Hepatocyte (in vitro differentiated cells): ENCODE measurements around the gene TUBA1B. TPM values are rescaled to one million over a fixed set of nuclear protein-coding genes. Genes with fewer than 3 reads are reported as not detected.

Source experiments
- DNase-seq: peaks from one replicate; pipeline ENCODE4 v3.0.0-alpha.2; 2016; ENCODE audit warnings: low spot score
- H2AFZ ChIP-seq: fragments of 200-600 bp; sonication (generic); 2 replicates; pipeline ENCODE4 v1.6.0; 2016; ENCODE audit warnings: antibody characterized with exemption, mild to moderate bottlenecking
- H3K27ac ChIP-seq: fragments of 200-600 bp; sonication (generic); 2 replicates; pipeline ENCODE4 v1.5.1; 2016; ENCODE audit warnings: mild to moderate bottlenecking
- H3K27me3 ChIP-seq: fragments of 200-600 bp; sonication (generic); 2 replicates; pipeline ENCODE4 v1.6.1; 2016
- H3K36me3 ChIP-seq: fragments of 200-600 bp; sonication (generic); replicated peaks from 2 replicates; pipeline ENCODE4 v1.5.1; 2016; ENCODE audit warnings: low read depth; ENCODE audit not compliant: insufficient read depth
- H3K4me1 ChIP-seq: fragments of 200-600 bp; sonication (generic); 2 replicates; pipeline ENCODE4 v1.5.1; 2016; ENCODE audit warnings: mild to moderate bottlenecking, moderate library complexity; ENCODE audit not compliant: insufficient read depth
- H3K4me2 ChIP-seq: fragments of 200-600 bp; sonication (generic); 2 replicates; pipeline ENCODE4 v1.6.0; 2016
- H3K4me3 ChIP-seq: fragments of 200-600 bp; sonication (generic); 2 replicates; pipeline ENCODE4 v1.5.1; 2016; ENCODE audit warnings: mild to moderate bottlenecking
- H3K79me2 ChIP-seq: fragments of 200-600 bp; sonication (generic); 2 replicates; pipeline ENCODE4 v1.6.0; 2017; ENCODE audit warnings: mild to moderate bottlenecking
- H3K9me2 ChIP-seq: fragments of 200-600 bp; sonication (generic); replicated peaks from 2 replicates; pipeline ENCODE4 v1.6.0; 2017; ENCODE audit warnings: mild to moderate bottlenecking; ENCODE audit not compliant: insufficient read depth
- H3K9me3 ChIP-seq: fragments of 200-600 bp; sonication (generic); 2 replicates; pipeline ENCODE4 v1.5.1; 2016; ENCODE audit warnings: low read depth, mild to moderate bottlenecking
- H4K20me1 ChIP-seq: fragments of 200-600 bp; sonication (generic); 2 replicates; pipeline ENCODE4 v1.6.0; 2016; ENCODE audit warnings: mild to moderate bottlenecking; ENCODE audit not compliant: insufficient read depth, poor library complexity, severe bottlenecking
- EZH2 ChIP-seq: fragments of 200-600 bp; sonication (generic); IDR thresholded peaks from 2 replicates; pipeline ENCODE4 v1.6.1; 2016; ENCODE audit warnings: antibody characterized with exemption, mild to moderate bottlenecking, borderline replicate concordance
- EZH2phosphoT487 ChIP-seq: fragments of 200-600 bp; sonication (generic); IDR thresholded peaks from one replicate; pipeline ENCODE4 v1.6.1; 2018; ENCODE audit warnings: antibody characterized with exemption, mild to moderate bottlenecking, low read depth, moderate library complexity; ENCODE audit not compliant: unreplicated experiment, severe bottlenecking
- WGBS: methylation state at CpG from one replicate; pipeline ENCODE4 v1.1.6; 2016; ENCODE audit warnings: low lambda C conversion rate; ENCODE audit errors: missing lambda C conversion rate; 5-methylcytosine and 5-hydroxymethylcytosine counted together
- polyA plus RNA-seq: library from polyadenylated mRNA; unstranded; fragments of >200 nt; fragmentation: Nextera tagmentation; extraction: Ambion mirVana; gene quantifications from 2 replicates; pipeline ENCODE4 v1.2.1, GENCODE V29; 2016
- total RNA-seq: library from RNA; depleted of rRNA; stranded (reverse); fragments of >200 nt; gene quantifications from 2 replicates; pipeline ENCODE4 v1.2.3, GENCODE V29; 2014
- TF ChIP-seq, protein P1 (sequence below): fragments of 200-600 bp; sonication (generic); IDR thresholded peaks from 2 replicates; pipeline ENCODE4 v1.5.1; 2016; ENCODE audit warnings: antibody characterized with exemption, mild to moderate bottlenecking; ENCODE audit not compliant: poor library complexity

Gene TUBA1B
- total and polyA plus RNA-seq, 2 experiments from 2014 or later, result 558 to 652 TPM

DNA sequence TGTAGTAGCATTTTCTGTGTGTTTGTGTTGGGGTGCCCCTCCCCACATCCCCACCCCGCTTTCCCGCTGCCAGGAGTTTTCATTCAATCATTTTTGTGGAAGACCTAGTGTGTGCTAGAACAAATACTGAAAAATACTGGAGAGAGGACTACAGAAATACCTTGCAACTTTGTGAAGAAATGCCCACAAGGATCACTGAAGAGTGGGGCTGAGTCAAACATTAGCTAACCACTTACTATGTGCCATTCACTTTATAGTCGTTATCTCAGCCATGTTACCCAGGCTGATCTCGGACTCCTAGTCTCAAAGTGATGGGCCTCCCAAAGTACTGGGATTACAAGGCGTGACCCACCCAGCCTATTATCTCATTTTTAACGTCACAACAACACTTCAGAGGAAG is 20.0 kb downstream of the TUBA1B start:
- no peak for DNase-seq
- H3K27ac ChIP-seq, result peak overlapping the region; percentile 56
- no peaks in the 10 kb centered on the region for H3K27me3 ChIP-seq
- TF ChIP-seq, protein P1, sequence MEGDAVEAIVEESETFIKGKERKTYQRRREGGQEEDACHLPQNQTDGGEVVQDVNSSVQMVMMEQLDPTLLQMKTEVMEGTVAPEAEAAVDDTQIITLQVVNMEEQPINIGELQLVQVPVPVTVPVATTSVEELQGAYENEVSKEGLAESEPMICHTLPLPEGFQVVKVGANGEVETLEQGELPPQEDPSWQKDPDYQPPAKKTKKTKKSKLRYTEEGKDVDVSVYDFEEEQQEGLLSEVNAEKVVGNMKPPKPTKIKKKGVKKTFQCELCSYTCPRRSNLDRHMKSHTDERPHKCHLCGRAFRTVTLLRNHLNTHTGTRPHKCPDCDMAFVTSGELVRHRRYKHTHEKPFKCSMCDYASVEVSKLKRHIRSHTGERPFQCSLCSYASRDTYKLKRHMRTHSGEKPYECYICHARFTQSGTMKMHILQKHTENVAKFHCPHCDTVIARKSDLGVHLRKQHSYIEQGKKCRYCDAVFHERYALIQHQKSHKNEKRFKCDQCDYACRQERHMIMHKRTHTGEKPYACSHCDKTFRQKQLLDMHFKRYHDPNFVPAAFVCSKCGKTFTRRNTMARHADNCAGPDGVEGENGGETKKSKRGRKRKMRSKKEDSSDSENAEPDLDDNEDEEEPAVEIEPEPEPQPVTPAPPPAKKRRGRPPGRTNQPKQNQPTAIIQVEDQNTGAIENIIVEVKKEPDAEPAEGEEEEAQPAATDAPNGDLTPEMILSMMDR, result no peak
- TF ChIP-seq EZH2phosphoT487, result no peak
- TF ChIP-seq EZH2, result no peak
- H3K9me2 ChIP-seq, result no peaks in the 10 kb centered on the region
- H3K4me1 ChIP-seq, result peaks cover 18% of the 10 kb centered on the region
- peaks cover 19% of the 10 kb centered on the region for H4K20me1 ChIP-seq
- H3K79me2 ChIP-seq, result peaks cover 33% of the 10 kb centered on the region
- no peak overlapping the region for H3K4me3 ChIP-seq
- H3K4me2 ChIP-seq, result peak overlapping the region; percentile 68
- H3K36me3 ChIP-seq, result no peaks in the 10 kb centered on the region
- whole genome bisulfite sequencing, result 43% methylated on average over 6 of the region's 6 CpGs
- H3K9me3 ChIP-seq, result no peaks in the 10 kb centered on the region
- H2AFZ ChIP-seq, result peak overlapping the region; percentile 8

DNA sequence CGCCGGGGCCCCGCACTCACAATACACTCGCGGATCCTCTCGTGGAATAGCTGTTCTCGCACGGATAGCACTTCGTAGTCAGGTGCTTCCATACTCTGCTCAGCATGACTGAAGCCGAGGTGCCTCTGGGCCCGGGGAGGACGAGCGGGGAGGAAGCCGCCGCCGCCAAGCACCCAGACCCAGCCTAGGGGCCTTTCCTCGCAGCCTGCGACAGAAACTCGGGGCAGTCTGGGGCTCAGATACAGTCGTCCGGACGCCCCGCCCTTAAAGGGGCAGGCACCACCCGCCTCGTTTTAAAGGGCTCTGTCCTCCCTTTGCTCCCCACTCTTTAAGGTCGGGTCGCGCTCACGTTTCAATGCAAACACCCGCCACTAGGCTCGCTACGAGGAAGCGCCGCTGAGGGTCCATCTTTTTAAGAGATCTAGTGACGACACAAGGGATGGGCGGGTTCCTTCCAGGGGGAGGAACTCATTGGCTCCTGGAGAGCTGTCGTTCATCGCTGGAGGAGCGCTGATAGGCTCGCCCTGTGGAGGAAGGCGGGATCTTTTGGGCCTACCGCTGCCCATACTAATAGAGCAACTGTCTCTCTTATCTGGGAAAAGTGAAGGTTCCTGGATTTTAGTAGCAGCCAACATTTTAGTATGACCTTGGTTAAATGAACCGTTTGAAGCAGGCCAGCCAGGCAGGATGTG is 20.6 kb downstream of the TUBA1B start, which contains the start of gene LMBR1L:
TSS of gene LMBR1L (minus strand) at position 384 of the 692 bp plus-strand sequence. CDS start at position 92, 292 bp downstream.
- Histone ChIP-seq H3K36me3 (no peaks in the 10 kb centered on the region), H4K20me1 (peaks cover 25% of the 10 kb centered on the region), H3K27ac (peak within 1 kb of the TSS; percentile 95), H3K4me1 (peaks cover 18% of the 10 kb centered on the region), H3K4me3 (peak within 1 kb of the TSS; percentile 45), H3K4me2 (peak within 1 kb of the TSS; percentile 95), H3K27me3 (no peaks in the 10 kb centered on the region), H3K9me3 (no peaks in the 10 kb centered on the region), H3K9me2 (no peaks in the 10 kb centered on the region), H2AFZ (peak within 1 kb of the TSS; percentile 36), H3K79me2 (peaks cover 39% of the 10 kb centered on the region)
- WGBS, result under 1% methylated on average over 41 of the region's 43 CpGs
- TF ChIP-seq, protein P1, result peak; percentile 30
- TF ChIP-seq EZH2, result no peak
- peak; percentile 98 for DNase-seq

GRCh38 chr12:49109641-49110463 is 21.3 kb downstream of the TUBA1B start:
- peak overlapping the region; percentile 36 for H2AFZ ChIP-seq
- H3K79me2 ChIP-seq, result peaks cover 47% of the 10 kb centered on the region
- 14% methylated on average over 15 of the region's 33 CpGs for WGBS
- peak overlapping the region; percentile 45 for H3K4me3 ChIP-seq
- H3K27ac ChIP-seq, result peak overlapping the region; percentile 95
- no peaks in the 10 kb centered on the region for H3K9me2 ChIP-seq
- H3K36me3 ChIP-seq, result no peaks in the 10 kb centered on the region
- H3K4me1 ChIP-seq, result peaks cover 18% of the 10 kb centered on the region
- no peaks in the 10 kb centered on the region for H3K9me3 ChIP-seq
- peak; percentile 55 for DNase-seq
- TF ChIP-seq EZH2 (no peak), EZH2phosphoT487 (no peak)
- TF ChIP-seq, protein P1, result no peak
- H3K4me2 ChIP-seq, result peak overlapping the region; percentile 95
- no peaks in the 10 kb centered on the region for H3K27me3 ChIP-seq
- peaks cover 31% of the 10 kb centered on the region for H4K20me1 ChIP-seq
